Activated CD4-positive, CD25-positive, alpha-beta regulatory T cell treated with anti-CD3 and anti-CD28 coated beads, Interleukin-2, amount 50 U/mL, for 24 hours (primary cell): Measurements from ENCODE around the gene MYPOP.
A peak's percentile ranks its signal among the peaks of the same experiment; 100 is the strongest.

Source experiments
- ATAC-seq, 2 donors: fragments of 150-1000 bp; cut with Tn5 transposase; one replicate each; pipeline ENCODE4 v1.10.0; 2021; ENCODE audit warnings: mild to moderate bottlenecking in 1 of 2, moderate library complexity in 1 of 2

Gene MYPOP

DNA sequence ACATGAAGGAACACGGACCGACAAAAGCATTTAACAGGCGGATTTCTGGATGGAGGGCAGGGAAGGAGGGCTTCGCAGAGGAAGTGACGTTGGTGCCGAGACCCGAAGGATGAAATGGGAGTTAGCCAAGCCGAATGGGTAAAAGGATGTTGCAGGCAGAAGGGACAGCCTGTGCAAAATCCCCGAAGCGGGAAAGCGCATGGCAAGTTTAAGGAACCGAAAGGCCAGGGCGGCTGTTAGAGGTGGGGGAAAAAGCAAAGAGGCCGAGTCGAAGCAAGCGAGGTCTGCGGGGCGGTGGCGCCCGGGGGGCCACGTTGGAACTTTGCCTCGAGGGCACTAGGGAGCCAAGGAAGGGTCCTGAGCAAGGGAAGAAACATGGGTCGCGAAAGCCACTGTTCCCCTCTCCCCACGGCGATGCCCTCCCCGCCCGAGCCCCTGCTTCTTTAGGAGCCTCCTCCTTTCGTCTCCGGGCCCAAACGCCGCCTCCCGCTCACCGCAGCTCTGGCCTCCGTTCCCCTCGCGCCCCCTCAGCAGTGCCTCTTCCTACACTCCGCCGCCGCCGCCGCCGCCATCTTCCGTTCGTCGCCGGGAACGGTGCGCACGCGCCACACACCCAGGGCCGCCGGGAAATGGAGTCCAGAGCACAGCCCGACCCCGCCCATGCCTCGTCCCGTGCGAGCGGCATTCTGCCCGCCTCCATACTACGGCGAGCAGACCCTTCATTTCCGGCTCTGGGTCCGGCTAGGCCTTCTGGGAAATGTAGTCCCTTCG is 39.7 kb downstream of the MYPOP start, which contains the start of gene SYMPK:
Gene SYMPK, minus strand, starts transcription at position 584 of the 771 bp plus-strand sequence. CDS start 8,652 bp downstream, outside the sequence.
- peak; percentile 96 to 97 for ATAC-seq

- no peak for ATAC-seq
Observed at GRCh38 chr19:45862271-45862563, 40.2 kb downstream of the MYPOP start.

- ATAC-seq = no peak
Observed at GRCh38 chr19:45860359-45861259, 41.8 kb downstream of the MYPOP start.

GRCh38 chr19:45854167-45854778 is 48.1 kb downstream of the MYPOP start:
- no peak for ATAC-seq

- no peak for ATAC-seq
Observed at GRCh38 chr19:45852983-45853382, 49.4 kb downstream of the MYPOP start.

DNA sequence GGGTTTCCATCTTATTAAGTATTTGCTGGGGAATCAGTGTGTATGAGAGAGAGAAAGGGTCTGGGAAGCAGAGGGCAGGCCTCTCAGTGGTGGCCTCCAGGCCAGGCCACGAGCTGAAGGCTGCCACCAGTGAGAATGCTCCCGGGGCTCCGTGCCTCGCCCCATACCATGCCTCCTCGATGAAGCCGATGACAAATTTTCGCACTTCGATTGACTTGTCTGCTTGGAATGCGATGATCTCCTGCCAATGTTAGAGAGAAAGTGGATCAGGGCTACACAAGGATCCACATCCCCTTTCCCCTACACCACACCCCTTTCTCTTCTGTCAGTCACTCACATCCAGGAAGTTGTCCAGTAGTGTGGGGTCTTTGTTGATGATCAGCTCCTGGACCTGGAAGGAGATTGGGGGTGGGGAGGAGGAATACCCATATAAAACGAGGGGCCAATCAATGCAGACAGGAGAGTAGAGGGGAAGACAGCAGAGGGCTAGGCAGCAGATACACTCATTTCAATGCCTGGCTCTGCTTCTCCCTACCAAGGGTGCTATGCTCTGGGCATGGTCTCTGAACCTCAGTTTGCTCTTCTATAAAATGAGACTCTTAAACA is 50.2 kb downstream of the MYPOP start:
- no peak for ATAC-seq

GRCh38 chr19:45848922-45849321 is 53.5 kb downstream of the MYPOP start:
- no peak for ATAC-seq

DNA sequence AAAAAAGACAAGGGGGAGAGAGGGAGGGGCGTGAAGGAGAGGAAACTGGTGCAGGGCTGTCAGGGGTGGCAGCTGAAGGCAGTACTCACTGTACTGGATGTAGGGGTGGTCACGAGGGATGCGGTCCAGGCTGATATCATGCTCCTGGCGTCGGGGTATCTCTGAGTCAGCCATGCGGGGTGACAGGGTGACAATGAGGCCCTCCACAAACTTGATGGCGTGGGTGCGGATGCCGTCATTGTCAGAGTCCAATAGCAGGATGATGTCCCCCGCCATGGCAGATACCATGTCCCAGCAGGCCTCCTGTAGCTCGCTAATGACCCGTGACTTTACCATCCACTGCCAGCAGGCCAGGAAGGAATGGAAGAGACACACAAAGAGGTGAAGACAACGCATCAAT is 54.8 kb downstream of the MYPOP start:
- ATAC-seq = no peak

DNA sequence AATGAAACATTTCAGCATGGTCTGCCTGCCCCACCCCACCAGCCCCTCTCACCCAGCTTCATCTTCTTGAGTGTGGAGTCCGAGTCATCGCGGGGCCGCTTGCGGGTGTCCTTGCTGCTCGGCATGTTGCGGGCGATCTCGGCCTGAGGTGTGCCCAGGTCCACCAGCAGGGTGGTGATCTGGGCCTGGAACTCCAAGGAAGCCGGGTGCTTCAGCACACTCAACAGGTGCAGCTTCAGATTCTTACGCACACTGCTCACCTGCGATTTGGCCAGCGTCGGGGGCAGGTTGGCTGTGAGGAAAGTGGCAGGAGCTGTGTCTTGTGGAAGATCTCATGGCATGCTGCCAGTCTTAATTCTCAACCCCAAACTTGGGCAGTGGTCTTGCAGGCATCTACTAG is 60.2 kb downstream of the MYPOP start:
- no peak for ATAC-seq
